Stimulated activated memory B cell treated with anti-CD40 and anti-IgM and Interleukin-4, amounts not matched to agents 10 μg/mL and 1 μg/mL and 100 μg/mL, for 72 hours (primary cell): ENCODE results near the gene VSTM5.
A peak's percentile ranks its signal among the peaks of the same experiment; 100 is the strongest.

ENCODE experiments used
- ATAC-seq: fragments of 150-1000 bp; cut with Tn5 transposase; 2 replicates; pipeline ENCODE4 v1.10.0; 2021
- H3K27ac Mint-ChIP-seq: one replicate; pipeline ENCODE4 v1.8.0; 2022; ENCODE audit warnings: mild to moderate bottlenecking, mixed read lengths
- H3K27me3 Mint-ChIP-seq: one replicate; pipeline ENCODE4 v1.8.0; 2022; ENCODE audit warnings: mixed read lengths
- H3K36me3 Mint-ChIP-seq: one replicate; pipeline ENCODE4 v1.8.0; 2022; ENCODE audit warnings: mixed read lengths
- H3K4me1 Mint-ChIP-seq: one replicate; pipeline ENCODE4 v1.8.0; 2022; ENCODE audit warnings: mixed read lengths
- H3K4me3 Mint-ChIP-seq: one replicate; pipeline ENCODE4 v1.8.0; 2022; ENCODE audit warnings: mild to moderate bottlenecking, moderate library complexity, mixed read lengths
- H3K9me3 Mint-ChIP-seq: one replicate; pipeline ENCODE4 v1.8.0; 2022; ENCODE audit warnings: mixed read lengths

The VSTM5 gene

DNA sequence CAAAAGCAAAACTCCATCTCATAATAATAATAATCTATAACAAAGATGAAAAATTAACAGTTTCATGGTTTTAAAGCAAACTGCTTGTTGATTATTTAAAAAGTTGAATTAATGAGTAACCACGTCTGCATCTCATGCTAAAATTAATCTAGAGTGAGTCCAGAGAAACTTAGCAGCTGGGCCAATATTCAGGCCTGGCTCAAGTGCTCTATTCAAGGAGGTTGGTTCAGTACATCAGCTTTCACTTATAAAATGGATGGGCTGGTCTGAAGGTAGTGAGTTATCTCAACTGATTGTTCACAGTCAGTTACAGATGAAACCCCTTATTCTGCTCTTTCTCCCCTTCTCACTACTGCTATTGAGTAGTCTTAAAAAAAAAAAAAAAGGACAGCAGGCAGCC lies 23.1 kb downstream of the VSTM5 start:
- Mint-ChIP-seq H3K4me3 (no peak overlapping the region), H3K9me3 (no peaks in the 10 kb centered on the region), H3K4me1 (no peaks in the 10 kb centered on the region), H3K27me3 (peaks cover 15% of the 10 kb centered on the region), H3K36me3 (no peaks in the 10 kb centered on the region), H3K27ac (no peak overlapping the region)
- no peak for ATAC-seq

GRCh38 chr11:93823210-93823609 lies 27.2 kb downstream of the VSTM5 start:
- H3K27ac Mint-ChIP-seq, result no peak overlapping the region
- no peak overlapping the region for H3K4me3 Mint-ChIP-seq
- no peak for ATAC-seq
- H3K36me3 Mint-ChIP-seq, result peaks cover 8% of the 10 kb centered on the region
- H3K9me3 Mint-ChIP-seq, result no peaks in the 10 kb centered on the region
- no peaks in the 10 kb centered on the region for H3K4me1 Mint-ChIP-seq
- no peaks in the 10 kb centered on the region for H3K27me3 Mint-ChIP-seq

DNA sequence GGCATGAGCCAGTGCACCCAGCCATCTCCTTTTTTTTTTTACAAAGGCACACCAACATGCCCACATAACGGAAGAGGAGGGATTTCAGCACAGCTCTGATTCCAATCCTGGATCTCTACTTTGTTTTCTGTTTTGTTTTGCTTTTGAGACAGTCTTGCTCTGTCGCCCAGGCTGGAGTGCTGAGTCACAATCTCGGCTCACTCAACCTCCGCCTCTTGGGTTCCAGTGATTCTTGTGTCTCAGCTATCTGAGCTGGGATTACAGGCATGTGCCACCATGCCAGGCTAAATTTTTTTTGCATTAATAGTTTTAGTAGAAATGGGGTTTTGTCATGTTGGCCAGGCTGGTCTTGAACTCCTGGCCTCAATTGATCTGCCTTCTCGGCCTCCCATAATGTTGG lies 28.1 kb downstream of the VSTM5 start:
- H3K4me3 Mint-ChIP-seq, result no peak overlapping the region
- no peaks in the 10 kb centered on the region for H3K9me3 Mint-ChIP-seq

DNA sequence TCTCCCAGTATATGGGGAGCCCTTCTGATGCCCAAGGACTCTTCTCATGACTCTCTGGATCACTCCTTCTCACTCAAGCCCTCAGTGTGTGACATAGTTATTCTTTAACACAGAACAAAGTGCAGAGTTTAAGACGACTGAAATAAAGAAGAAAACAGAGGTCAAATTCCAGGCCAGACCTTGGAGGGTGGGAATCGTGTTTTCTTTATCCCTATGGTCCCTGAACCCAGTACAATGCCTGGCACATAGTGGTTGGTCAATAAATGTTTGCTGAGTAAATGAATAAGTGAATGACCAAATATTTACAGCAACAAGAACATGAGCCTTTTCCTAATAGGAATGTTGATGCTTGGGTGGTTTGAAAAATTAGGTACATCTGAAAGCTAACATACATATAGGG lies 28.8 kb downstream of the VSTM5 start:
- Mint-ChIP-seq H3K4me3 (no peak overlapping the region), H3K4me1 (no peaks in the 10 kb centered on the region), H3K9me3 (no peaks in the 10 kb centered on the region), H3K27me3 (no peaks in the 10 kb centered on the region), H3K27ac (no peak overlapping the region), H3K36me3 (peaks cover 14% of the 10 kb centered on the region)
- ATAC-seq, result no peak

More for the DNA sequence above, 28.1 kb downstream of the VSTM5 start:
- Mint-ChIP-seq H3K27ac (no peak overlapping the region), H3K36me3 (peaks cover 13% of the 10 kb centered on the region), H3K27me3 (no peaks in the 10 kb centered on the region), H3K4me1 (no peaks in the 10 kb centered on the region)
- ATAC-seq, result no peak

GRCh38 chr11:93820847-93821246 lies 29.6 kb downstream of the VSTM5 start:
- no peaks in the 10 kb centered on the region for H3K4me1 Mint-ChIP-seq
- no peaks in the 10 kb centered on the region for H3K27me3 Mint-ChIP-seq
- ATAC-seq, result no peak
- H3K36me3 Mint-ChIP-seq, result peaks cover 17% of the 10 kb centered on the region
- no peak overlapping the region for H3K27ac Mint-ChIP-seq
- H3K4me3 Mint-ChIP-seq, result no peak overlapping the region
- H3K9me3 Mint-ChIP-seq, result no peaks in the 10 kb centered on the region

DNA sequence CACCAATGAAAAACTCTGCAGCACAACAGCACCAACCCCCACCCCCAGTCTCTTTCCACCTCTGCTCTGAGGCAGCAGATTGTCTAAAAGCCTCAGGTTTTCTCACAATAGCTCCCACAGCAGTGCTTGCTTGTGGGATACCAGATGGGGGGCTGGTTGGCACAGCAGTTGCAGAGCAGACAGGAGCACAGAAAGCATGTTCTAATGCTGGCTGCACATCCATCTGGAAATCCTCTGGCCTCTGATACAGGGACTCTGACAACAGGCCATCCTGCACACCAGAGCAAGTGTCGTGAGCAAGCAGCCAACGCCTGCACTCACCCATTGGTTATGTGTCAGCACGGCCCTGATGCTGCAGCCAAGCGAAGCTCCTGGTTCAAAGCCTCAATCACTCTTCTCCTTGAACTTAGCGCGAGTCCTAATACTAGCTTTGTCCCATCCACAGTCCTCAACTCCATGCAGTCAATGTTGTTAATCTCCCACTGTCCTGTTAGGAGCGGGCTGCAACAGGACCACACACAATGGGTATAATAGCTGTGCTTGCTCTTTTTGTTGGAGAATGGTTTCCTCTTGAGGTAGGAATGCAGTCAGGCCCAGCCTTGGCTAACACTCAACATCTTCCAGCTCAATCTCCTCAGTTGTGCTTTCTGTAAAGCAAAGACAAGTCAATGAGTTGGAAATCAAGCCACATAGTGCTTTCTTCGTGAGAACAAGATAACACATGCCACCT lies 30.3 kb downstream of the VSTM5 start:
- no peak for ATAC-seq
- Mint-ChIP-seq H3K9me3 (no peaks in the 10 kb centered on the region), H3K36me3 (peaks cover 23% of the 10 kb centered on the region), H3K4me3 (no peak overlapping the region), H3K27me3 (no peaks in the 10 kb centered on the region), H3K27ac (no peak overlapping the region), H3K4me1 (no peaks in the 10 kb centered on the region)

DNA sequence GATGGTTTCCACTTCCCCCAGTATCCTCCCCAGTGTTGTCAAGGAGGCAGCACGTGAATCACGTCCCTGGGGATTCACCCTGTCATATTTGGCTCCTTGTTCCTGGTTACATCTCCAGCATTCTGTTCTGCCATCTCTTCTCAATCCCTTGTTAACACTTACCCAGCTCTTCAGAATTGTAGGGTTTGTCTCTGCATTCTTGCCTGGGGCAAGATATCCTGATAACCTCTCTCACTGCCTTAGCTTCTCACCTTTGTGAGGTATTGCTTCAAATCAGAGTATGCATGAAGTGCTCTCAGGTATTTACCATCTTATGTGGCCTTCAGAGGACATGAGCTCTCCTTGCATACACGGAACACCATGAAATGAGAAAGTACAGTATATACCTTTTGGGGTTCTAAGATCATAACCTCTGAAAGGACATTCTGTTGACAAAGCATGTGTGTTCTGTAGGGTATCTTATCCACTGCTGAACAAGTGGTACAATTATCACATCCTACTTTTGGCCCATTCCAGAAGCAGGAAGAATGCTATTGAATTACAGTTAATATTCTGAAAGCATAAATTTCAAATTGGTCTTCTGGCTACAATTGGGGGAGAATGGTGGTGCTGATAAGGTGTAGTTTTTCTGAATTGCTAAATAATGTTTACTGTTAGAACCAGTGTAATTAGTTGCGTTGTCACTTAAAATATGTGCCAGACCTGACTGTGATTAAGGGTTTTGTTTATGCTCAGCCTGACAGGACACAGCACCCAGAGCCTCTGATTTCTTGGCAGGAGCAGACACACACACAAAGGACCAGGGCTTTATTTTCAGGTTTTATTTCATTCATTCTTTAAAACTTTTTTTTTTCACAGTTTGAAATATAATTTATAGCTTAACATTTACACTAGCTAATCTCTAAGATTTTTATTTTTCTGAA lies 32.7 kb downstream of the VSTM5 start:
- Mint-ChIP-seq H3K27me3 (no peaks in the 10 kb centered on the region), H3K27ac (no peak overlapping the region), H3K4me3 (no peak overlapping the region), H3K36me3 (peaks cover 45% of the 10 kb centered on the region), H3K4me1 (no peaks in the 10 kb centered on the region), H3K9me3 (no peaks in the 10 kb centered on the region)
- no peak for ATAC-seq

- H3K27ac Mint-ChIP-seq, result no peak overlapping the region
- H3K4me1 Mint-ChIP-seq, result no peaks in the 10 kb centered on the region
- no peaks in the 10 kb centered on the region for H3K27me3 Mint-ChIP-seq
- H3K4me3 Mint-ChIP-seq, result no peak overlapping the region
- peaks cover 60% of the 10 kb centered on the region for H3K36me3 Mint-ChIP-seq
- ATAC-seq, result no peak
- no peaks in the 10 kb centered on the region for H3K9me3 Mint-ChIP-seq
Measured at GRCh38 chr11:93814966-93815633, 35.3 kb downstream of the VSTM5 start.

DNA sequence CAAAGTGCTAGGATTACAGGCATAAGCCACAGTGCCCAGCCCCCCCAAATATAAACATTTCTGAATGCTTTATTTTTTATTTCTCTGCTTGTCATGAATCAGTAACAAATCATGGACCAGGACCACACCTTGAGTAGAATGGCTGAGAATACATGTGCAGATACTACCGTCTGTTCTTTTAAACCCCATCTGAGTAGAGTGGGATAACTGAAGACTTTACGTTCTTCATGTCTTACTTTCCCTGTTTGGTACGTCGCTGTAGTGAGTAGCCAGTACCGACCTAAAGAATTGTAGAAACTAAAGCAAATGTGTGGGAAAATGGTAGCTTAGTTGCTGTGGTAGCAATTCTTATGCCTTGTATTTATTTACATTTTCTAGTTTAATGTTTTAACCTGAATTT lies 36.4 kb downstream of the VSTM5 start:
- Mint-ChIP-seq H3K4me3 (no peak overlapping the region), H3K36me3 (peaks cover 62% of the 10 kb centered on the region)

GRCh38 chr11:93807980-93808379 lies 42.4 kb downstream of the VSTM5 start:
- Mint-ChIP-seq H3K4me3 (no peak overlapping the region), H3K4me1 (no peaks in the 10 kb centered on the region), H3K36me3 (peaks cover 48% of the 10 kb centered on the region), H3K27me3 (no peaks in the 10 kb centered on the region), H3K27ac (no peak overlapping the region), H3K9me3 (no peaks in the 10 kb centered on the region)
- no peak for ATAC-seq

More for the DNA sequence above, 36.4 kb downstream of the VSTM5 start:
- Mint-ChIP-seq H3K27me3 (no peaks in the 10 kb centered on the region), H3K4me1 (no peaks in the 10 kb centered on the region), H3K9me3 (no peaks in the 10 kb centered on the region), H3K27ac (no peak overlapping the region)
- ATAC-seq, result no peak

DNA sequence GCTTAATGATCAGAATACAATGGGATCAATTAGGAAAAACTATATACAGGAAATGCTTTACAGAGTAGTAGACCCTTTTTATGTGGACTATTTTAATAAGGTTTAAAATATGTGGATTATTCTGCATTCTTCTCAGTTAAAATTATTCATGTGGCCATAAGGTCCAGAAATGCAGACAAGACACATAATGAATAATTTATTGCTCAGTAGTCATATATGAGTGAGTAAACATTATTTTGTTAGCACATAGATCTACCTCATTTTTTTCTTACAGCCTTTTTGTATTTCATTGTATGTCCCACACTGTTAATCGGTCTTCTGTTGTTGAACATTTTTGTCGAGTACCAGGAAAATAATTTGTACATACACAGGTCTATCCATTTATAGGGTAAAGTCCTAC lies 45.5 kb downstream of the VSTM5 start:
- no peaks in the 10 kb centered on the region for H3K9me3 Mint-ChIP-seq
- H3K4me1 Mint-ChIP-seq, result no peaks in the 10 kb centered on the region
- ATAC-seq, result no peak
- H3K27ac Mint-ChIP-seq, result no peak overlapping the region
- no peak overlapping the region for H3K4me3 Mint-ChIP-seq
- H3K36me3 Mint-ChIP-seq, result peaks cover 34% of the 10 kb centered on the region
- H3K27me3 Mint-ChIP-seq, result no peaks in the 10 kb centered on the region

GRCh38 chr11:93801366-93801765 lies 49.1 kb downstream of the VSTM5 start:
- Mint-ChIP-seq H3K36me3 (peaks cover 41% of the 10 kb centered on the region), H3K4me3 (no peak overlapping the region), H3K27ac (no peak overlapping the region), H3K9me3 (no peaks in the 10 kb centered on the region), H3K27me3 (no peaks in the 10 kb centered on the region), H3K4me1 (no peaks in the 10 kb centered on the region)
- ATAC-seq, result no peak

DNA sequence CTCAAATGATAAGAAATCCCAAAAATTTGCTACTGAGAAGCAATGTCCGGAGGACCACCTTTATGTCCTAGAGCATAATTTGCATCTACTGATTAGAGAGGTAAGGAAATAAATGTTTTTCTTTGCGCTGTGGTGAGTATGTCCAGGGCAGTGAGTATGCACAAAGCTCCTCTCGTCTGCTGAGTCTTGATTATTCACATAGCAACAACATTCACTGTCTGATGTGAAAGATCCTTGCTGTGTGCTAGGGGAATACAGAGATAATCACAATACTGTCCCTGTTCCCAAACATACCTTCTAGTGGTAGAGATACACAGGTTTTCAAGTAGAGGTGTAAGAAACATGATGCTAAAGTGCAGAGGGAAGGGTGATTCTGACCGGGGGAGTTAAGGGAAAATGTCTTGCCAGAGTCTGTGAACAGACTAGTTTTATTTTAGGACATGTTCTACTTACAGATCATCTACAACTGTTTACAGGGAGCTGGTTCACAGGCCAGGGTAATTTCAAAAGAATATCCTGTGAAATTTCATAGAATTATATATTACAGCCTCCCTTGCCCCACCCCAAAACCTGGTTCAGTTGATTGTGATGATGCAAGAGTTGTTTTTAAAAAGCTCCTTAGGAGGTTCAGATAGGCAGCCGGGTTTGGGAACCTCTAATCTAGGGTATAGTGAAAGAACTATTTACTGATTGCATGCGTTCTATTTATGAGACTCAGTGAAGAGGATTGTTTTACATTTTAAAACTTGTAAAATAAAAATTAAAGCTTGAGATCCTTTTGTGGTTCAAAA lies 53.8 kb downstream of the VSTM5 start:
- Mint-ChIP-seq H3K4me3 (no peak overlapping the region), H3K4me1 (no peaks in the 10 kb centered on the region), H3K27me3 (no peaks in the 10 kb centered on the region), H3K9me3 (no peaks in the 10 kb centered on the region), H3K36me3 (peaks cover 33% of the 10 kb centered on the region), H3K27ac (no peak overlapping the region)
- no peak for ATAC-seq

GRCh38 chr11:93791493-93791892 lies 58.9 kb downstream of the VSTM5 start:
- Mint-ChIP-seq H3K4me3 (no peak overlapping the region), H3K9me3 (no peaks in the 10 kb centered on the region), H3K36me3 (peaks cover 33% of the 10 kb centered on the region), H3K4me1 (peaks cover 12% of the 10 kb centered on the region), H3K27ac (no peak overlapping the region), H3K27me3 (no peaks in the 10 kb centered on the region)
- ATAC-seq, result no peak

- peak; percentile 3 for ATAC-seq
- H3K27me3 Mint-ChIP-seq, result no peaks in the 10 kb centered on the region
- H3K4me1 Mint-ChIP-seq, result peaks cover 39% of the 10 kb centered on the region
- peak overlapping the region; percentile 80 for H3K27ac Mint-ChIP-seq
- H3K36me3 Mint-ChIP-seq, result peaks cover 17% of the 10 kb centered on the region
- H3K9me3 Mint-ChIP-seq, result no peaks in the 10 kb centered on the region
- peak overlapping the region; percentile 87 for H3K4me3 Mint-ChIP-seq
Measured at GRCh38 chr11:93784935-93785360, 65.5 kb downstream of the VSTM5 start.
